HepG2 (cell line): Measurements from ENCODE around the gene SHPK. TPM values are rescaled to one million over a fixed set of nuclear protein-coding genes. Genes with fewer than 3 reads are reported as not detected.

Experiments used
- BCL6 ChIP-seq: IDR thresholded peaks from 2 replicates; pipeline ENCODE4 v1.6.1; 2016; ENCODE audit warnings: missing genetic modification reagents, missing compliant biosample characterization
- GABPB1 ChIP-seq: IDR thresholded peaks from 2 replicates; pipeline ENCODE4 v1.6.1; 2016; ENCODE audit warnings: mild to moderate bottlenecking, missing genetic modification reagents, moderate library complexity, missing compliant biosample characterization
- GATAD2A ChIP-seq: IDR thresholded peaks from 2 replicates; pipeline ENCODE4 v1.6.1; 2016
- HBP1 ChIP-seq: IDR thresholded peaks from 2 replicates; pipeline ENCODE4 v1.6.1; 2016; ENCODE audit warnings: low read depth, control low read depth
- HDAC2 ChIP-seq: sonication (generic); formaldehyde crosslinking; IDR thresholded peaks from 2 replicates; pipeline ENCODE4 v1.4.0; 2020; ENCODE audit warnings: missing genetic modification reagents
- HNRNPK ChIP-seq: fragments of 200-400 bp; formaldehyde crosslinking; IDR thresholded peaks from 2 replicates; pipeline ENCODE4 v1.6.1; 2018; ENCODE audit warnings: low read length, low read depth, moderate library complexity, mild to moderate bottlenecking; ENCODE audit not compliant: poor library complexity, severe bottlenecking
- HOMEZ ChIP-seq: IDR thresholded peaks from 2 replicates; pipeline ENCODE4 v1.6.1; 2016; ENCODE audit warnings: low read depth
- HOXA5 ChIP-seq: sonication (generic); formaldehyde crosslinking; IDR thresholded peaks from 2 replicates; pipeline ENCODE4 v1.4.0; 2020; ENCODE audit warnings: missing genetic modification reagents
- KLF11 ChIP-seq: IDR thresholded peaks from 2 replicates; pipeline ENCODE4 v1.6.1; 2016; ENCODE audit warnings: missing compliant biosample characterization
- MATR3 ChIP-seq: sonication (generic); formaldehyde crosslinking; IDR thresholded peaks from 2 replicates; pipeline ENCODE4 v1.4.0; 2020; ENCODE audit warnings: missing genetic modification reagents
- SMAD9 ChIP-seq: sonication (generic); formaldehyde crosslinking; IDR thresholded peaks from 2 replicates; pipeline ENCODE4 v1.5.1; 2020; ENCODE audit warnings: mild to moderate bottlenecking, missing genetic modification reagents
- TOPORS ChIP-seq: sonication (generic); formaldehyde crosslinking; IDR thresholded peaks from 2 replicates; pipeline ENCODE4 v1.8.0; 2023; ENCODE audit warnings: mild to moderate bottlenecking, missing genetic modification reagents
- ZBTB38 ChIP-seq: sonication (generic); formaldehyde crosslinking; IDR thresholded peaks from 2 replicates; pipeline ENCODE4 v1.5.1; 2020; ENCODE audit warnings: mild to moderate bottlenecking, missing genetic modification reagents
- ZFP82 ChIP-seq: sonication (generic); formaldehyde crosslinking; IDR thresholded peaks from 2 replicates; pipeline ENCODE4 v1.5.1; 2020; ENCODE audit warnings: mild to moderate bottlenecking, missing genetic modification reagents, borderline replicate concordance
- ZNF350 ChIP-seq: sonication (generic); formaldehyde crosslinking; IDR thresholded peaks from 2 replicates; pipeline ENCODE4 v1.4.0; 2020; ENCODE audit warnings: mild to moderate bottlenecking, low read depth, missing genetic modification reagents, borderline replicate concordance
- ZNF563 ChIP-seq: sonication (generic); formaldehyde crosslinking; IDR thresholded peaks from 2 replicates; pipeline ENCODE4 v1.8.0; 2022; ENCODE audit warnings: mild to moderate bottlenecking, moderate library complexity, missing genetic modification reagents
- ZNF580 ChIP-seq: IDR thresholded peaks from 2 replicates; pipeline ENCODE4 v1.6.1; 2016; ENCODE audit warnings: low read depth, borderline replicate concordance
- polyA plus RNA-seq, 8 experiments: library from polyadenylated mRNA; depleted of rRNA in 3 of 8; stranded (reverse) in 7 of 8; unstranded in 1 of 8; fragments of >200 nt; fragmentation: Illumina TruSeq in 4 of 8; extraction: Trizol in 4 of 8; gene quantifications; 2 replicates each; pipeline versions ENCODE4 v1.2.1 to v1.2.3, GENCODE V29; 2011 to 2016; ENCODE audit warnings: low read depth in 4 of 8, missing spikeins in 1 of 8, mixed read lengths in 1 of 8; ENCODE audit not compliant: insufficient read depth in 1 of 8
- total RNA-seq, 5 experiments: library from RNA; depleted of rRNA; stranded (reverse); fragments of >200 nt; fragmentation: Illumina TruSeq; extraction: Trizol; gene quantifications; 2 replicates each; pipeline ENCODE4 v1.2.3, GENCODE V29; 2016; ENCODE audit warnings: low read depth in 1 of 5
- TF ChIP-seq, protein P1 (sequence below): sonication (generic); formaldehyde crosslinking; IDR thresholded peaks from 2 replicates; pipeline ENCODE4 v1.5.0; 2020; ENCODE audit warnings: mild to moderate bottlenecking, missing genetic modification reagents
- TF ChIP-seq, protein P2 (sequence below): sonication (generic); formaldehyde crosslinking; IDR thresholded peaks from 2 replicates; pipeline ENCODE4 v1.4.0; 2020; ENCODE audit warnings: missing genetic modification reagents
- TF ChIP-seq, protein P3 (sequence below): sonication (generic); formaldehyde crosslinking; IDR thresholded peaks from 2 replicates; pipeline ENCODE4 v1.8.0; 2022; ENCODE audit warnings: missing genetic modification reagents, mild to moderate bottlenecking, borderline replicate concordance

SHPK gene
- total and polyA plus RNA-seq, 2 of the 13 experiments (the other 11 are each of a cell fraction or from before 2014, with no cell fraction given): 16.2 to 30.9 TPM

GRCh38 chr17:3636154-3636907 lies at the start of gene SHPK, which contains the start of gene CTNS (continued):
- TF ChIP-seq HBP1 (CRISPR knock-in tag) (peak; percentile 61), HDAC2 (CRISPR knock-in tag) (peak; percentile 76), KLF11 (CRISPR knock-in tag) (0 out of 2 replicates have a peak, but pooled peaks have one; percentile 27), GABPB1 (CRISPR knock-in tag) (peak; percentile 98), HOMEZ (CRISPR knock-in tag) (peak; percentile 33; the same call in 1 of the 2 replicates), ZBTB38 (peak; percentile 49; the same call in 1 of the 2 replicates), HOXA5 (0 out of 2 replicates have a peak, but pooled peaks have one; percentile 33), HNRNPK (no peak), MATR3 (CRISPR knock-in tag) (no peak), ZFP82 (CRISPR knock-in tag) (0 out of 2 replicates have a peak, but pooled peaks have one; percentile 13), ZNF563 (CRISPR knock-in tag) (peak; percentile 22; the same call in 1 of the 2 replicates), SMAD9 (no peak; the same call in 1 of the 2 replicates), GATAD2A (CRISPR knock-in tag) (peak; percentile 26; the same call in 1 of the 2 replicates), ZNF350 (CRISPR knock-in tag) (peak; percentile 83), TOPORS (CRISPR knock-in tag) (peak; percentile 38; the same call in 1 of the 2 replicates), BCL6 (CRISPR knock-in tag) (peak; percentile 33), ZNF580 (CRISPR knock-in tag) (peak; percentile 38; the same call in 1 of the 2 replicates)
- TF ChIP-seq, protein P1, sequence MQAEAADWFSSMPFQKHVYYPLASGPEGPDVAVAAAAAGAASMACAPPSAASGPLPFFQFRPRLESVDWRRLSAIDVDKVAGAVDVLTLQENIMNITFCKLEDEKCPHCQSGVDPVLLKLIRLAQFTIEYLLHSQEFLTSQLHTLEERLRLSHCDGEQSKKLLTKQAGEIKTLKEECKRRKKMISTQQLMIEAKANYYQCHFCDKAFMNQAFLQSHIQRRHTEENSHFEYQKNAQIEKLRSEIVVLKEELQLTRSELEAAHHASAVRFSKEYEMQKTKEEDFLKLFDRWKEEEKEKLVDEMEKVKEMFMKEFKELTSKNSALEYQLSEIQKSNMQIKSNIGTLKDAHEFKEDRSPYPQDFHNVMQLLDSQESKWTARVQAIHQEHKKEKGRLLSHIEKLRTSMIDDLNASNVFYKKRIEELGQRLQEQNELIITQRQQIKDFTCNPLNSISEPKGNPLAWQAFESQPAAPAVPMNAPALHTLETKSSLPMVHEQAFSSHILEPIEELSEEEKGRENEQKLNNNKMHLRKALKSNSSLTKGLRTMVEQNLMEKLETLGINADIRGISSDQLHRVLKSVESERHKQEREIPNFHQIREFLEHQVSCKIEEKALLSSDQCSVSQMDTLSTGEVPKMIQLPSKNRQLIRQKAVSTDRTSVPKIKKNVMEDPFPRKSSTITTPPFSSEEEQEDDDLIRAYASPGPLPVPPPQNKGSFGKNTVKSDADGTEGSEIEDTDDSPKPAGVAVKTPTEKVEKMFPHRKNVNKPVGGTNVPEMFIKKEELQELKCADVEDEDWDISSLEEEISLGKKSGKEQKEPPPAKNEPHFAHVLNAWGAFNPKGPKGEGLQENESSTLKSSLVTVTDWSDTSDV (CRISPR knock-in tag): peak; percentile 83; the same call in 1 of the 2 replicates
- TF ChIP-seq, protein P2, sequence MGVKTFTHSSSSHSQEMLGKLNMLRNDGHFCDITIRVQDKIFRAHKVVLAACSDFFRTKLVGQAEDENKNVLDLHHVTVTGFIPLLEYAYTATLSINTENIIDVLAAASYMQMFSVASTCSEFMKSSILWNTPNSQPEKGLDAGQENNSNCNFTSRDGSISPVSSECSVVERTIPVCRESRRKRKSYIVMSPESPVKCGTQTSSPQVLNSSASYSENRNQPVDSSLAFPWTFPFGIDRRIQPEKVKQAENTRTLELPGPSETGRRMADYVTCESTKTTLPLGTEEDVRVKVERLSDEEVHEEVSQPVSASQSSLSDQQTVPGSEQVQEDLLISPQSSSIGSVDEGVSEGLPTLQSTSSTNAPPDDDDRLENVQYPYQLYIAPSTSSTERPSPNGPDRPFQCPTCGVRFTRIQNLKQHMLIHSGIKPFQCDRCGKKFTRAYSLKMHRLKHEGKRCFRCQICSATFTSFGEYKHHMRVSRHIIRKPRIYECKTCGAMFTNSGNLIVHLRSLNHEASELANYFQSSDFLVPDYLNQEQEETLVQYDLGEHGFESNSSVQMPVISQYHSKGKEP (CRISPR knock-in tag): 0 out of 2 replicates have a peak, but pooled peaks have one; percentile 17
- TF ChIP-seq, protein P3, sequence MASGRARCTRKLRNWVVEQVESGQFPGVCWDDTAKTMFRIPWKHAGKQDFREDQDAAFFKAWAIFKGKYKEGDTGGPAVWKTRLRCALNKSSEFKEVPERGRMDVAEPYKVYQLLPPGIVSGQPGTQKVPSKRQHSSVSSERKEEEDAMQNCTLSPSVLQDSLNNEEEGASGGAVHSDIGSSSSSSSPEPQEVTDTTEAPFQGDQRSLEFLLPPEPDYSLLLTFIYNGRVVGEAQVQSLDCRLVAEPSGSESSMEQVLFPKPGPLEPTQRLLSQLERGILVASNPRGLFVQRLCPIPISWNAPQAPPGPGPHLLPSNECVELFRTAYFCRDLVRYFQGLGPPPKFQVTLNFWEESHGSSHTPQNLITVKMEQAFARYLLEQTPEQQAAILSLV (CRISPR knock-in tag): no peak; the same call in 1 of the 2 replicates
